Neural cell (in vitro differentiated cells): Measurements from ENCODE around the gene FHL1. TPM values are rescaled to one million over a fixed set of nuclear protein-coding genes. Genes with fewer than 3 reads are reported as not detected.

ENCODE experiments used
- H2AFZ ChIP-seq: fragments of 200-600, 300-800 bp; sonication (generic), shearing (Covaris generic); 2 replicates; pipeline ENCODE4 v1.6.0; 2014; ENCODE audit warnings: low read depth, mild to moderate bottlenecking, antibody characterized with exemption, low read length, moderate library complexity
- H3F3A ChIP-seq: fragments of 200-600 bp; shearing (Covaris generic); 2 replicates; pipeline ENCODE4 v1.6.1; 2016; ENCODE audit warnings: mild to moderate bottlenecking, moderate library complexity, mixed read lengths, antibody characterized with exemption, low read length; ENCODE audit not compliant: insufficient read depth, poor library complexity, severe bottlenecking
- H3K27ac ChIP-seq: fragments of 200-600, 300-800 bp; sonication (generic), shearing (Covaris generic); 2 replicates; pipeline ENCODE4 v1.5.1; 2014; ENCODE audit warnings: mild to moderate bottlenecking, low read length, moderate library complexity
- H3K27me3 ChIP-seq: fragments of 300-800, 200-600 bp; sonication (generic), shearing (Covaris generic); 2 replicates; pipeline ENCODE4 v1.6.0; 2014; ENCODE audit warnings: mild to moderate bottlenecking, low read depth, low read length, moderate library complexity; ENCODE audit not compliant: insufficient read depth
- H3K36me3 ChIP-seq: fragments of 300-800, 200-600 bp; sonication (generic), shearing (Covaris generic); 2 replicates; pipeline ENCODE4 v1.5.1; 2014; ENCODE audit warnings: mild to moderate bottlenecking, antibody characterized with exemption, low read length, moderate library complexity; ENCODE audit not compliant: insufficient read depth
- H3K4me2 ChIP-seq: fragments of 300-800, 200-600 bp; sonication (generic), shearing (Covaris generic); 2 replicates; pipeline ENCODE4 v1.6.0; 2014; ENCODE audit warnings: mild to moderate bottlenecking, low read length
- H3K4me3 ChIP-seq: fragments of 300-800, 200-600 bp; sonication (generic), shearing (Covaris generic); 2 replicates; pipeline ENCODE4 v1.5.1; 2014; ENCODE audit warnings: mild to moderate bottlenecking, low read length, moderate library complexity
- H3K79me2 ChIP-seq: fragments of 200-600 bp; shearing (Covaris generic); replicated peaks from 2 replicates; pipeline ENCODE4 v1.6.0; 2014; ENCODE audit warnings: mild to moderate bottlenecking, low read length, moderate library complexity; ENCODE audit not compliant: insufficient read depth
- H3K9ac ChIP-seq: fragments of 300-800, 200-600 bp; sonication (generic), shearing (Covaris generic); 2 replicates; pipeline ENCODE4 v1.6.1; 2016; ENCODE audit warnings: mild to moderate bottlenecking, low read length, mixed read lengths
- H3K9me2 ChIP-seq: fragments of 200-600 bp; shearing (Covaris generic); 2 replicates; pipeline ENCODE4 v1.6.1; 2016; ENCODE audit warnings: mild to moderate bottlenecking, low read length, mixed read lengths; ENCODE audit not compliant: insufficient read depth
- H3K9me3 ChIP-seq: fragments of 200-600, 300-800 bp; sonication (generic), shearing (Covaris generic); 2 replicates; pipeline ENCODE4 v1.6.1; 2016; ENCODE audit warnings: mild to moderate bottlenecking, mixed run types, low read length, moderate library complexity, mixed read lengths
- H4K20me1 ChIP-seq: fragments of 200-600 bp; shearing (Covaris generic); 2 replicates; pipeline ENCODE4 v1.6.1; 2016; ENCODE audit warnings: mild to moderate bottlenecking, mixed run types; ENCODE audit not compliant: insufficient read depth
- EP300 ChIP-seq: fragments of 450-650 bp; conservative IDR thresholded peaks from 2 replicates; pipeline ENCODE4 v1.6.1; 2014; ENCODE audit warnings: antibody characterized with exemption, mild to moderate bottlenecking, moderate library complexity; ENCODE audit not compliant: poor library complexity, severe bottlenecking
- EZH2 ChIP-seq: fragments of 200-600, 300-800 bp; shearing (Covaris generic), sonication (generic); IDR thresholded peaks from 2 replicates; pipeline ENCODE4 v1.6.1; 2014; ENCODE audit warnings: antibody characterized with exemption, low read length, borderline replicate concordance, mild to moderate bottlenecking; ENCODE audit not compliant: insufficient read depth, poor library complexity, severe bottlenecking
- MXI1 ChIP-seq: fragments of 450-650 bp; conservative IDR thresholded peaks from 2 replicates; pipeline ENCODE4 v1.6.1; 2014; ENCODE audit warnings: antibody characterized with exemption, mild to moderate bottlenecking; ENCODE audit not compliant: poor library complexity, severe bottlenecking
- POLR2AphosphoS5 ChIP-seq: IDR thresholded peaks from 2 replicates; pipeline ENCODE4 v1.6.1; 2012
- RAD21 ChIP-seq: fragments of 450-650 bp; conservative IDR thresholded peaks from 2 replicates; pipeline ENCODE4 v1.6.1; 2014; ENCODE audit warnings: antibody characterized with exemption, mild to moderate bottlenecking, moderate library complexity
- REST ChIP-seq: IDR thresholded peaks from 2 replicates; pipeline ENCODE4 v1.6.1; 2012; ENCODE audit warnings: borderline replicate concordance
- SMC3 ChIP-seq: fragments of 450-650 bp; conservative IDR thresholded peaks from 2 replicates; pipeline ENCODE4 v1.6.1; 2014; ENCODE audit warnings: antibody characterized with exemption, mild to moderate bottlenecking, moderate library complexity; ENCODE audit not compliant: poor library complexity
- TAF1 ChIP-seq: IDR thresholded peaks from 2 replicates; pipeline ENCODE4 v1.6.1; 2012; ENCODE audit warnings: low read depth
- polyA plus RNA-seq: library from polyadenylated mRNA; depleted of rRNA; stranded (reverse); fragments of >200 nt; gene quantifications from 2 replicates; pipeline ENCODE4 v1.2.3, GENCODE V29; 2014
- TF ChIP-seq, protein P1 (sequence below): fragments of 450-650 bp; IDR thresholded peaks from 2 replicates; pipeline ENCODE4 v1.5.1; 2014; ENCODE audit warnings: antibody characterized with exemption, mild to moderate bottlenecking, moderate library complexity; ENCODE audit not compliant: poor library complexity, severe bottlenecking

Gene FHL1
- polyA plus RNA-seq, 1 donor from 2014 or later = 235 TPM

- Histone ChIP-seq H3F3A (no peaks in the 10 kb centered on the region), H3K79me2 (no peaks in the 10 kb centered on the region), H3K4me2 (no peak within 1 kb of the TSS), H3K9me2 (no peaks in the 10 kb centered on the region), H3K4me3 (peak within 1 kb of the TSS; percentile 72), H3K9me3 (no peaks in the 10 kb centered on the region), H4K20me1 (no peaks in the 10 kb centered on the region), H3K27me3 (peaks cover 8% of the 10 kb centered on the region), H3K27ac (no peak within 1 kb of the TSS), H2AFZ (no peak within 1 kb of the TSS), H3K36me3 (no peaks in the 10 kb centered on the region), H3K9ac (peak within 1 kb of the TSS; percentile 26)
- TF ChIP-seq REST (no peak), EZH2 (no peak), TAF1 (no peak), MXI1 (no peak), POLR2AphosphoS5 (no peak), RAD21 (no peak), EP300 (no peak), SMC3 (no peak)
- TF ChIP-seq, protein P1, sequence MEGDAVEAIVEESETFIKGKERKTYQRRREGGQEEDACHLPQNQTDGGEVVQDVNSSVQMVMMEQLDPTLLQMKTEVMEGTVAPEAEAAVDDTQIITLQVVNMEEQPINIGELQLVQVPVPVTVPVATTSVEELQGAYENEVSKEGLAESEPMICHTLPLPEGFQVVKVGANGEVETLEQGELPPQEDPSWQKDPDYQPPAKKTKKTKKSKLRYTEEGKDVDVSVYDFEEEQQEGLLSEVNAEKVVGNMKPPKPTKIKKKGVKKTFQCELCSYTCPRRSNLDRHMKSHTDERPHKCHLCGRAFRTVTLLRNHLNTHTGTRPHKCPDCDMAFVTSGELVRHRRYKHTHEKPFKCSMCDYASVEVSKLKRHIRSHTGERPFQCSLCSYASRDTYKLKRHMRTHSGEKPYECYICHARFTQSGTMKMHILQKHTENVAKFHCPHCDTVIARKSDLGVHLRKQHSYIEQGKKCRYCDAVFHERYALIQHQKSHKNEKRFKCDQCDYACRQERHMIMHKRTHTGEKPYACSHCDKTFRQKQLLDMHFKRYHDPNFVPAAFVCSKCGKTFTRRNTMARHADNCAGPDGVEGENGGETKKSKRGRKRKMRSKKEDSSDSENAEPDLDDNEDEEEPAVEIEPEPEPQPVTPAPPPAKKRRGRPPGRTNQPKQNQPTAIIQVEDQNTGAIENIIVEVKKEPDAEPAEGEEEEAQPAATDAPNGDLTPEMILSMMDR = no peak
Observed at GRCh38 chrX:136251041-136251991, 104.0 kb downstream of the FHL1 start, which contains the start of gene MAP7D3. Gene MAP7D3 (minus strand): TSS chrX:136251400. CDS start chrX:136251358, 42 bp downstream.

GRCh38 chrX:136255541-136255940 is 108.2 kb downstream of the FHL1 start:
- Histone ChIP-seq H2AFZ (no peak overlapping the region), H3K36me3 (no peaks in the 10 kb centered on the region), H3K27me3 (peaks cover under 1% of the 10 kb centered on the region), H3F3A (no peaks in the 10 kb centered on the region), H3K79me2 (no peaks in the 10 kb centered on the region), H3K4me2 (no peak overlapping the region), H3K9ac (no peak overlapping the region), H4K20me1 (no peaks in the 10 kb centered on the region), H3K9me3 (no peaks in the 10 kb centered on the region), H3K4me3 (no peak overlapping the region), H3K27ac (no peak overlapping the region), H3K9me2 (no peaks in the 10 kb centered on the region)
- TF ChIP-seq REST (no peak), MXI1 (no peak), RAD21 (no peak), TAF1 (no peak)
- TF ChIP-seq, protein P1 = no peak
